IPS-NIHi11 (cell line): Measurements from ENCODE around the gene RCVRN.
"Not testable (repeated sequence)": the region's sequence is repeated elsewhere in the genome, so short reads cannot be mapped to it uniquely, and the experiment has no call there.

Experiments
- DNase-seq: peaks from one replicate; pipeline ENCODE4 v3.0.0; 2012; ENCODE audit warnings: mixed read lengths, low spot score

Gene RCVRN

DNA sequence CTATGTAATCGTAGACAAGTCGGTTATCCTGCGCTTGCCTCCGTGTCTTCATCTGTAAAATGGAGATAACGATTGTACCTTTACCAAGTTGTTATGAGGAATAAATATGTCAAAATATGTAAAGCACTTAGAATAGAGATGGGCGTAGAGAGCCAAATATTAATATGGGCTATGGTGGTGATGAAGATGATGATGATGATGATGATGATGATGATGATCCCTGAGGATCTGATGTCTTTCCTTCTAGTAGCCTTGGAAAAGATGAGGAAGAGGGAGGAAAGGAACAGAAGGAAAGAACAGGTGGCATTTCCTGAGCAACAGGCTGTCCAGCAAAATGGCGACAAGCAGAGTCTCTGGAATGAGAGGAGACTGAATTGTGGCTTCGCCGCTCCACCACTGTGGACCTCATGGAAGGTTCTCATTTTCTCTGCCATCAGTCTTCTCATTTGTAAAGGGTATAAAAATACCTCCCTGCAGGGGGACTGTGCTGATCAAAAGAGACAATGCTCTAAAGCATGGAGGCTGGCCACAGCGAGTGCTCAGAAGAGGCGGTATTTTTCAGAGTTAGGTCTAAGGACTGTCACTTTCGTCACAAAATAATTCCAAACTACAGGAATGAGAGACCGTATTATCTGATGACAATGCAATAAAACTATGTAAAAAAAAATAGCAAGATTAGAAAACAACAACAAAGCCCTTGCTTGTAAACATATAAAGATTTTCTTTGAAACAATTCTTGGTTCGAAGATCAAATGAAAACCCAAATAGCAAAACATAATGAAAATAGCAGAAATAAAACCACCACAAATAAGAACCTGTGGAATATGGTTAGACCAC, 17.2 kb upstream of the RCVRN start:
- DNase-seq = no peak

DNA sequence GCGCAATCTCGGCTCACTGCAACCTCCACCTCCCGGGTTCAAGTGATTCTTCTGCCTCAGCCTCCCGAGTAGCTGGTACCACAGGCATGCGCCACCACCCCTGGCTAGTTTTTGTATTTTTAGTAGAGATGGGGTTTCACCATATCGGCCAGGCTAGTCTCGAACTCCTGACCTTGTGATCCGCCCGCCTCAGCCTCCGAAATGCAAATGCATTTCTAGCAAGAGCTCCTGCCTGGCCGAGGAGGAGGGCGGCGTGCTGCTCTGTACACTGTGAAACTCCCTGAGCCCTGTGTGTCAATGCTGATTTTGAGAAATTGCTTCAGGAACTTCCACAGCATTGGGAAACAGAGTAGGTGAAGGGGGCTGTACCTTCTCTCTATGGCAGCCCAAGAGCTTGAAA, 16.1 kb upstream of the RCVRN start:
- not testable (repeated sequence) for DNase-seq

DNA sequence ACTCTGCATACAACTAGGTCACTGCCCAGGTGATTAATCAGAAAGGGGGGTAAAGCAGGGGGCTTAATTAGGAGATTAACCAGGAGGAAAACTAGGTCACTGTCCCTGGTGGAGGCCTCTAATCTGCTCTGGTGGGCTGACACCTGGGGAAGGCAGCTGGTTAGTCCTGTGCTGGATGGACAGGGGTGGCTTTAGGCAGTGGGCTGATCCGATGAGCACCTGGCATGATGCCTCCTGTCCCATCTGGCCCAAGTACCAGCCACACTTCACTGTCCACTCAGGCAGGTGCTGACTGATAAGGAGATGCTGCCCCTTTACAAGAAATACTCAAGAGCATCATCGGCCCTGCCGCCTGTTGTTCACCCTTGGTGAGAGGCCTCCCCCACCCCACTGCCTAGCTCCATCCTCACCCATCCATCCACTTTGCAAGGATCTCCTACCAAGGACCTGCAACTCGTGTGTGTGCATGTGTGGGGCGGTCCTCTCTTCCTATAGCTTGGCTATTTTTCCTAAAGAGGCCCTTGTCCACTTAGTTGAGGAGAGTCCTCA, 13.8 kb upstream of the RCVRN start:
- DNase-seq = no peak

DNA sequence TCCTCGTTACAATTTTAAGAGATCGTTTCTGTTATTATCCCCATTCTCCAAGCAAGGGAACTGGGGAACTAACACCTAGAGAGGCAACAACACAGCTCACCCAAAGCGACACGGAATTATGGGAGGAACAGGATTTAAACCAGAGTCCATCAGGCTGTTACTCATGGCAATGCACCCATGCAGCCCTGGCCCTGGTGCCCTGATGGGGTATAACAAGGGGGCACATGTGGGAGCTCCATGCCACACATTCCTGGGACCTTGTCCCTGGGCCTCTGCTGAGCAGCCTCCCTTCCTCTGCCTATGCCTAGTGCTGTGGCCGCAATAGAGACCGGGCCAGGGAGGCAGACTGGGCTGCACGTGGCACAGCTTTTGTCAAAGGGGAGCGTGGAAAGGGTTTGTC, 13.3 kb upstream of the RCVRN start:
- no peak for DNase-seq

DNA sequence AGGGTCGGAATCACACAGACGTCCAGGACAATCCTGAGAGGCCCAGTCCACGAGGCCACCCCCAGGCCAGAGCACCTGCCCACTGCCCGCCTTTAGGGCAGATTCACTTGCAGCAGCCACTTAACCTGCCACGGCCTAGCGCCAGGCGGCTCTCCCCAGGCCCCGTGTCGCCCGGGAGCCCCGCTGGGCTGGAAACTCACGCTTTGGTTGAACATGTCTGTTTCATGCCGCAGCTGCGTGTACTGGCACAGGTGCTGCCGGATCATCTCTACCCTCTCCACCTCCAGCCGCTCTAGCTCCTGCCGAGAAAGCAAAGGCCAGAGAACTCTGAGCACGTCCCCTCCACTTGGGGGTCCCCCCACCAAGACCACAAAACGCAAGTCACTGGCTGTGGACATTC, 12.7 kb upstream of the RCVRN start:
- DNase-seq = no peak

DNA sequence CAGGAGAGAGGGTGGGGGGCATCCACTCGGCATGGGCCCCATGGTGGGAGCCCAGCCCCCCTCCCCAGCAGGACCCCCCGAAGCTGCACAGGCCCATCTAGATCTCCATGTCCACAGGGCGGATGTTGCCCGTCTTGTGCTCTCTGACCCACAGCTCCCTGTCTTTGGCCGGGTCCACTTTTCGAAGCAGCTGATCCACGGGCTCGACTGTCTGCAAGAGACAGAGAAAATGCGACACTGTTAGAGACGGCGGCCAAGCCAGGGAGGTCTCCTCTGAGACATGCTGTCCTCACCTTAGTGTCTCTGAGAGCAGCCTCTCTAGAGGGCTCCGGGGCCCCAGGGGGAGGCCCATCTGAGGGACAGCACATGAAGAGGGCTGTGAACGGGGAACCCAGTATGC, 12.1 kb upstream of the RCVRN start:
- no peak for DNase-seq

DNA sequence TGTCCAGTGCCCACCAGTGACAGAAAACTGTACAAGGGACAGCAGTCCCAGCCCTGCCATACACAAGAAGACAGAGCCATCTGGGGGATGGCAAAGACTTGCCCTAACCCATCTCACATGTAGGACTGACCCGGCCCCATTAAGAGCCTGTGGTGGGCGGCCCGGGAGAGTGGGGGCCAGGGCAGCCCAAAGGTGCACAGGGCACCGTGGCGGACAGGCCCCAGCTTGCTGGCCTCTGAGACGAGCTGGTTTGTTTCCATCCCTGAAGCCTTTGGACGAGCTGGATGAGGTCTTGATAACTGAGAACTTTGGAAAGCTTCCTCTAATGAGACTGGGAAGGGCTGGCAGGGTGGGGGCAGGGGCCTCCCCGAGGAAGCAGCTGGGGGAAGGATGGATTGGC, 11.0 kb upstream of the RCVRN start:
- no peak for DNase-seq

DNA sequence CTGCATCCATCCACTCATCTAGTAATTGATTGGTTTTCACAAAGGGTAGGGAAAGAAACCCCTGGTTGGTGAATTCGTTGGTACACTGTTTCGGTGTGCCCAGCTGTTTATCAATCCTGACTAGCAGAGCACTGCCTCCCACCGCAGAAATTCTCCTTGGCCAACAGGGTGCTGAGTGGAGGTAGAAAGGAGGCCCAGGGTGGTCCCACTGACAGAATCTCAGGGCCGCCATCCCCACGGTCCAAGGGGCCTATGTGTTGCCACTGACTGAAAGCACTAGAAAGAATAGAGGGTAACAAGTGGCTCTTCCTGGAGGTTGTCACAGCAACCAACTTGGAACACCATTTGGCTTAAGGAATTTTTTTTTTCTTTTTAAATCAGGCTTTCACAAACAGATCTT, 8.4 kb upstream of the RCVRN start:
- DNase-seq = no peak

DNA sequence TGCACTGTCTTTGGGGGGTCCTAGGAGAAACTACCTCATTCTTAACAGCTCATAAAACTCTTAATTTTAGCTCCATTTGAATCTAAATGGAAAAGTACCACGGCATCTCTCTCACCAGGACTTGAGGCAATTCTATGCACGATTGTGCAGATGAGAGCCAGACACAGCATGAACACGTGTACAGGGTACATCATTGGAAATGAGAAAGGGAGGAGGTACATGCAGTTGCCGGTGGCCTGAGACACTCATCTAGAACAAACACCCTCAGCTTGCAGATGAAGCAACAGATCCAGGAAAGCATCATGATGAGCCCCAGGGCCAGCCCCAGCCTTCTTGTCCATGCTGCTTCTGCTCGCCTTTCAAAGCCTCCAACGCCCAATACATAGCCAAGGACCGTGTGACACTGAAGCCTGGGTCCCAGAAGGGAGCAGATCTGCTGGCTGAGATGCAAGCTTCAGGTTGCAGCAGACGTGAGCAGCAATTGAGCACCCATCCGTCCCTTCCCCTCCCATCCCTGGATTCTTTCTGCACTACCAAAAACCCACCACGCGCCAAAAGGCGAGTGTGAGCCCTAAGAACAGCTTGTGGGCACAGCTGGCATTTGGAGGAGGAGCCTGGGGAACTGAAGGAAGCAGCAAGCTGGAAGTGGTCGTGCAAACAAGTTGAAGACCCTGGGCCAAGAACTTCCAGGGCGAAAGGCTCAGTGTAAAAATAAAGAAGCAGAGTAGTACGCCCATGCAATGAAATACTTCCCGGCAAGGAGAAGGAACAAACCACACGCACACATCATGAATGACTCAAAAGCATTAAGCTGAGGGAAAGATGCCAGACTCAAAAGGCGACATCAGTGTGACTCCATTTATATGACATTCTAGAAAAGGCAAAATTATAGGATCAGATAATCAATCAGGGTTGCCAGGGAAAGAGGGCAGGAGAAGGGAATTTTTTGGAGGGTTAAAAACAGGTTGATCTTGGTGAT, 7.3 kb upstream of the RCVRN start:
- DNase-seq = no peak

DNA sequence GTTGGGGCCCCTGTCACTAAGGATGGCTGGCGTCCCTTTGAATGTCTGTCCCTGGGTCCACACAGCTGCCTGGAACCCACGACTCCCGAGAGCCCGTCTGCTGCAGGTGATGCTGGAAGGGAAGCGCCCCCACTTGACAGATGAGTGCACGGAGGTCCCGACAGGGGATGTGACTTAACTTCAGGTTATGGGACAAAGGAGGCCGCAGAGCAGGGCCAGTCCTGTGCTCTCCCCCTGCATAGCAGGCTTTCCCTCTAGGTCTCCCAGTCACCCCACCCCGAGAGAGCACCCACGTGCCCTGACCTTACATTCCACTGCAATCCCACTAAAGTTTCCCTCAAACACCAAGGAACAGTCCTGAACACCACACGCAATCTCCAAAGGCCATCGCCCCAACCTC, 6.0 kb upstream of the RCVRN start:
- DNase-seq = no peak

DNA sequence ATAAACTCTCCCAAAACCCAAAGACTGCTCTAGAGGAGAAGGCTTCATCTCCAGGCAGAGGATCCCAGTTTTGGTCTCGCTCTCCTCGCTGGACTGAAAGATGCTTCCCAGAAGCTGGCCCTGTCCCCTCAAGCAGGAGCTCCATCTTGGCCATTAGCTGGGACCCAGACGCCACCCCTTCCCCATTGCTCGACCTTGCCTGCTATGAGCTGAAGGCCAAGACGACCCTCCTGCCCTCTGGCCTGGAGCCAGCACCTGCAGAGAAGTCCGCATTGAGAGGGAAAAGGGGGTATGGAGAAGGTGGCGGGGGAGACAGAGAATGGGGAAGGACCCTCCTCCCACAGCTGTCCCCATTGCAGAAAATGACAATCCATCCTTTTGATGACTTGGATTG, 3.6 kb upstream of the RCVRN start:
- no peak for DNase-seq

DNA sequence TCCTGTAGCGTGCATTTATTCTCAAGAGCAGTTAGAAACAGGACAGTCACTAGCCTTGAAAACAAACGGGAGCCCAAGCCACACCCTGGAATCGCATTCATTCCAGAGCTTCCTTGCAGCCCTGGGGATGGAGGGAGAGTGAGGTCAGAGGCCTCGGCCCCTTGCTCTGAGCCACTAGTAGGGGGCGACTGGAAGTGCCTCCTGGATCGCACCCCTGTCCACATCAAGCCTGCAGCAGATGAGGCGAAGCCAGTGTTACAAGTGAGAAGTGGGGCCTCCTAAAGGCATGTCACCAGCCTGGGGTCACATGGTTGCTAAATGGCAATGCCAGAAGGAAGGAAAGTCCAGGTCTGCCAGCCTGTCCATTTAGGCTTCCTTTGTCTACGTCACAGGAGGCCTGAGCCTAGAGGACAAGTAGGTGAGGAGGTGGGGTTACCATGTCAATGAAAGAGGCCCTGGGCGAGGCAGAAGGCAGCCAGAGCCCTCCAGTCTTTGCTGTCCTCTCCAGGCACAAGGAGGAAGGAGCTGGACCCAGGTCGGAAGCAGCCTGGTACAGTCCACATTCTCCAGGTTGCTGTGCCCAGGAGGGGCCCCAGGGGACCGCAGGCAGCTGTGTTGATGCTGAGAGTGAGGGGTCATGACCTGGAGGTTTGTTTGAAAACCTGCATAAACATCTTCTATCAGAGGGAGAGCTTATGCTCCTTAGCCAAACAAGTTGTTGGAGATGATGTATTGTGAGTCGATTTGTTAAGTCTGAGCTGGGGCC, 3.0 kb upstream of the RCVRN start:
- peak; percentile 35 for DNase-seq

DNA sequence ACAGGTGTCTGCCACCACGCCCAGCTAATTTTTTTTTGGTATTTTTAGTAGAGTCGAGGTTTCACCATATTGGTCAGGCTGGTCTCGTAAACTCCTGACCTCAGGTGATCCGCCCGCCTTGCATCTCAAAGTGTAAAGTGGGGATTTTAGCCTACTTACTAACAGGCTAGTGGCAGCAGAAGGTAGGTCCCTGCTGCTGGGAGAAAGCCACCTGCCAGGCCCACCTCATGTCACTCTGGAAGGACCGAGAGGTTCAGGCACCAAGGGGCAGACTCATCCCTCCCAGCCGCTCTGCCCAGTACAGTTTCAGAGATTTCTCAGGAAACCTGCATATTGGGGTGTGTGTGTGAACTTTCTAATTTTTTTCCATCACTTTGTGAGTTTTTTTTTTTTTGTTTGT, 2.1 kb upstream of the RCVRN start:
- DNase-seq = no peak

DNA sequence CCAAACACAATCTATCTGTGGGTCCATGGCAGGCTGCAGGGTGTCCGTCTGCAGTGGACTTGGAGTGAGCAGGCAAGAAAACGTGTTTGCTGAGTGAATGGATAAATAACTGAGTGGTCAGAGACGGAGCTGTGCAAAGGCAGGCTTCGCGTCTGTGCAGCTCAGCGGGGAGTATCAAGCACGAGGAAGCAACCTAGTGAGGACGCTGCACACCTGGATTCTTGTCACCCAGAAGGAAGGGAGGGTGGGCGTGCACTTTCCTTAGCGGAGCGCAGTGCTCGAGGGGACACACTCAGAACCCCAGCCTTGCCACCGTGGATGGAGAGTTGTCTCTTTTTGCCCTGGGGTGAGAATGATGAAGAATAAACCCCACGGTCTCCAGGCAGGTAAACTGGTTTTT, 1.5 kb upstream of the RCVRN start:
- no peak for DNase-seq

DNA sequence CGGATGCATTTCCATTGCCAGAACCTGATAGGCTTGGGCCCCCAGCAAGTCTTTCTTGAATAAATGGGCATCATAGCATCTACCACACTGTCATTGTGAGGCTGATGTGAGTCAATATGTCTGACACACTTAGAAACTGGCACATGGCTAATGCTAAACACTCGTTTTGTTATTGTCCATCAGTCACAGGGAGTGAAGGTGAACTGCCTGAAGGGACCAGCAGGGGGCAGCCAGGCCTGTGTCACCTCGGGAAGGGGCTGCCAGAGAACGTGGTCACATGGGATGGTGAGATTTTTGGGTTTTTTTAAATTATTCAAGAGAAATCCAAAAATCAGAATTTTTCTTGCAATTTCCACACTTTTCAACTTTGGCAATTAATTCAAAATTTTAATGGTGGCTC, 831 bp upstream of the RCVRN start:
- peak; percentile 87 for DNase-seq

DNA sequence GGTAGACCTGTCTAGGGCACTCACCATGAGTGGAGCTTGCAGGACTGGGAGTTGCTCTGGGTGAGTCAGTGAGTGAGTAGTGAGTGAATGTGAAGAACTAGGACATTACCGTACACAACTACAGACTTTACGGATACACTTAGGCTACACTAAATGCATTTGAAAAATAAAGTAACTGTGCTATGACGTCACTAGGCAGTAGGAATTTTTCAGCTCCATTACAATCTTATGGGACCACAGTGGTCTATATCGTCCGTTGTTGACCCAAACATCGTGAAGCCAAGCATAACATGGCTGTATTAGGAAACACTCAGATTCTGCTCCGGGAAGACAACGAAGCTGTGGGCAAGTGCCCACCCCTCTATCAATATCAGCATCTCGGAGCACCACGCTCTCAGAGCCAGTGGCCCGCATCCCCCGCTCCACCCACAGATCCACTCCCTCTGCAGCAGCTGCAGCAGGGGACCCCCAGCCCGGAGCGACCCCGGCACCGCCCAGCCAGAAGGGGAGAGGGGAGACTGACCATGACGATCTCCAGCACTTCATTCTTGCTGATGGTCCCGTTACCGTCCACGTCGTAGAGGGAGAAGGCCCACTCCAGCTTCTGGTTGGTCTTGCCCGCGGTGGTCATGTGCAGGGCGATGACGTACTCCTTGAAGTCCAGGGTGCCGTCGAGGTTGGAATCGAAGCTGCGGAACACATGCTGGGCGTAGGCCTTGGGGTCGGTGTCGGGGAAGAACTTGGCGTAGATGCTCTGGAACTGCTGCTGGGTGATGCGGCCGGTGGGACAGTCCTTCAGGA, 594 bp downstream of the RCVRN start:
- DNase-seq = no peak

DNA sequence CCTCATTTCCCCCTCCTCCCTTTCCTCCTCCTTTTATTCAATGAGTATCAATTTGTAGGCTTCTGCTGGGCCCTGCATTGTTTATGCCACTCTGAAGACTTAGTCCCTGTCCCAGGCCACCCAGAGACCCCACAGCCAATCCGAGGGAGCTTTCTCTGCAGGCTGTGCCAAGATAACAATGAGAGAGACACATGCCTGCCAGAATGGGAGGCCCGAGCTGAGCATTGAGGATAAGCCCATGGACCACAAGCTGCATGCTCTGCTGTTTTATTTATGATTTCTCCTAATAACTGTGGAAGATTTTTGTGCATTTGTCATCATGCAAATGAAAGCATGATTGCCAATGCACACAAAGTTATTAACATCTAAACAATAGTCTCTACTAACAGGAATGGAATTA, 3.0 kb downstream of the RCVRN start:
- DNase-seq = peak; percentile 38

DNA sequence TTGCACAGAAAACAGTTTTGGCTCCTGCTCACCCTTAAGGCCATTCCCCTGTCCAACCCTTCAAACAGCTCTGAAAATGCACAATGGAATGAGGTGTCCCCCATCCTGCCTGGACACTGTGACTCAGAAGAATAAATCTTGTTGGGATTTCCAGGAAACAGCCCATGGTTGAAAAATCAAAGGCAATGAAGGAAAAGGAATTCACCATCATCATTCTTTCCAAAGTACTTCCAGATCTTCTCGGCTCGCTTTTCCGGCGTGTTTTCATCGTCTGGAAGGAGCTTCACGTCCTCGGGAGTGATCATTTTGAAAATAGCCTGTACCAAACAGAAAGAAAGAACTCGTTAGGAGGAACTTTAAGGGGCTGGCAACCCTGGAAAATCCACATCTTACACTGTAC, 4.3 kb downstream of the RCVRN start:
- no peak for DNase-seq

DNA sequence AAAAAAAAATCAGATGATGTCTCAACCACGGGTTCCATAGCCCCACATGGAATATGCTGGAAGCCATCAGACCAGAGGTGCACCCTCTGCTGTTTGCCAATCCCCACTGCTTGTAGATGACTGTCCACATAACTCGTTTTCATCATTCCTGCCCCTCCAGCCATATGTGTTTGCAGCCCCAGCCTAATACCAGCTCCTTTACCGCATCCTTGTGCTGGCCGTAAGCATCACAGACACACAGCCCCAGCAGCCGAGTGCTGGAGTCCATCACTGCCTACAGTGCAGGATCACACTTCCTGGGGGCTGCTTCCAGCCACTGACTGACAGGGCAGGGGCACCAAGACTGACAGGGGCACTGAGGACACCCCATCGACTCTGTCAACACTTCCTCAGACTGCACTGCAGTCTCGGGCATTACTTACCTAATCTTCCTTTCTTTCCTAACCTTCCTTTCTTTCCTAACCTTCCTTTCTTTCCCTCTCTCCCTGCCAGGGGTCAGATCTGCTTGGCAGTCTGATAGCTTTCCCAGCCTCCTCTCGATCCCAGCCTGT, 5.0 kb downstream of the RCVRN start:
- no peak for DNase-seq

DNA sequence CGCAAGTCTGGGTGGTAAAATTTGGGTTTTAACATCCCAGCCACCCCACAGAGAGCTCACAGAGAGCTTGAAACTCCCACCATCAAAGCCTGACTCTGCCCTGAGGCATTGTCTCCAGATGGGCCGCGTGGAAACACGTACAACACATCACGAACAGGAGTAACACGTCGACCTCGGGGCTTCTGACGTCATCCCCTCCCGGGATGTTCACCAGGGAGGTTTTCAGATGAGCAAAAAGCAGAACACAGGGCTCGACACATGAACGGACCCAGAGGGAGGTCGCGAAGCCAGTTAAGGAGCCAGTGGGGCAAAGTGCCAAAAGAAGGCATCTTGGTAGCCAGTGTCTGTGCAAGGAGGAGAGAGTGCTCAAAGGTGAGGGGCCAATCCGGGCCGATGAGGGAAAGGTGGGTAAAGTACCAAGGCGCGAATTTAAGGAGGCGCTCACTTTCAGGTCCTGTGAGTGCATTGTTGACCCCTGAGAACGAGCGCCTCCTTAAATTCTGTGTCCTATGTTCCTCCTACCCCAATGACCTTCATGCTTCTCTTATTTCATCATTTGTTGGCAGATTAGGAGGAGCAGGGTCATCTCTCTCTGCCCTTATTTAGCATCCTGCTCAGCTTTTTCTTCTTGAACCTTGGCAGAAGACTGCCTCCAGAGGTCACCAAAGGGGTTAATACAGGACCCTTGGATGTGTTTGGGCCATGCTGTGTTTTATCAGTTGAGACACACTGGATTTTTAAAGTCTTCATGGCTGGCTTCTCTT, 5.6 kb downstream of the RCVRN start:
- DNase-seq = no peak
